UCSD-AML1 (cell line): ENCODE results near the gene ZMIZ1.

Source experiments
- DNase-seq: peaks from one replicate; lab custom pipeline; 2025; ENCODE audit not compliant: unreplicated experiment; lab: John Stamatoyannopoulos, UW

The ZMIZ1 gene

DNA sequence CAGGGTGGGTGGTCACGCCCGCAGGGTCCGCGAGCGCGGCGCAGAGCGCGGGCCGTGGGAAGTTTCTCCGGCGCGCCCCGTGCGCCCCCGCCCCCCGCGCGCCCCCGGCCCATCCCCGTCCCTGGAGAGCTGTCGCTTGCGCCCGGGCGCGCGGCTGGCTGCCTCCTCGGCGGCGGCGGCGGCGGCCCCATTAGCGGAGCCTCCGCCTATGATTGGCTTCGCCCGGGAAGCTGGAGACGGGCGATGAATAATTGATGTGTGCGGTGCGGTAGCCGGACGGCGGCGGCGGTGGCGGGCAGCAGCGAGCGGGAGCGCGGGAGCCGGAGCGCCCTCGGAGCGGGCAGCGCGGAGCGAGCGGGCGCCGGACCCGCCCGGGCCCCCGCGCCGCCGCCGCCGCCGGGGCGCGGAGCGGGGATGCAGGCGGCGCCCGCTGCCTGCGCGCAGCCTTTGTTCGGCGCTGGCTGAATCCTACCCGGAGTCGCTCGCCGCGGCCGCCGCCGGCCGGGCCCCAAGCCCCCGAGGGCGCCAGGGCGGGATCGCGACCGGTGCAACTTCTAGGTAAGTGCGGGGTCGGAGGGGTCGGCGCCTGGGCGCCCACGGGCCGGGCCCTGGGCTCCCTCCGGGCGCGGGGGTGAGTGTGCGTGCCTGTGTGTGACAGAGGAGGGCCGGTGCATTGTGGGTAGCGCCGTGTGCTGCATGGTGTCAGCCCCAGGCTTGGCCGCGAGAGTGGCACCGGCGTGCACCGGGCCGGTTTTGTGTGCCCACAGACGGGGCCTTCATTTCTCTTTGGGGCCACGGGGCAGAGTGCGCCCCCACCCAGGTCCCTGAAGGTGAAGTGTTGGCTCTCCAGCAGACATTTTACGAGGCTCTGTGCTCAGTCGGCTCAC is 174.7 kb downstream of the ZMIZ1 start:
- DNase-seq, result no peak

- DNase-seq, result no peak
These were observed 175.3 kb downstream of the ZMIZ1 start for GRCh38 chr10:79244068-79244442.

DNA sequence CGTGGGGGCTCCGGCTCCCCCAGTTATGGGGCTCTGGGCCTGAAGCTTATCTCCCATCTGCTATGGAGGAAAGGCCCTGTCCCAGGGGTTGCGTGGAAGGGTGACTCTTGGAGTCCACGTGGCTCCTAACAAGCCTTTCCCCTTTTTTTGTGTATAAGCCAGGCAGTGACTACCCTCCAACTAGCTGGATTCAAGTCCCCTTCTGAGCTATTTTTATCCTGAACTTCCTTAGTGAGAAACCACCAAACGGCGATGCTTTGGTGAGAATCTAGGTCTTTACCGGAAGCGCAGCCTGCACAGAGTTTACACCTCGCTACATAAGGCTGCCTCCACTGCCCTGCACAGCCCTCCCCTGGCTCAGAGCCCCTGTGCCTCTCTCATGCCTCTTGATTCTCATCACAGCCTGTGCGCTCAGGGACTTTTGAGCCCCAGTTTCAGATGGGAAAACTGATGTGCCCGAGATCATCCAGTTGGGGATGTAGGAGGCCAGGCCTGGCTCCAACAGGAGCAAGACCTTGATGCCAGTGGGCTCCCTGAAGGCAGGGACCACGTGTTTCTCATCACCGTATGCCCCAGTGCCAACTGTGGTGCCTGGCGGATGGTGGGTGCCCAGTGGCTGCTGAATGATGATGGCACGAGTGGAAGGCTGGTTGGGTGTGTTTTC is 176.2 kb downstream of the ZMIZ1 start:
- peak; percentile 55 for DNase-seq

- DNase-seq, result no peak
These were observed 176.9 kb downstream of the ZMIZ1 start for GRCh38 chr10:79245539-79246208.

DNA sequence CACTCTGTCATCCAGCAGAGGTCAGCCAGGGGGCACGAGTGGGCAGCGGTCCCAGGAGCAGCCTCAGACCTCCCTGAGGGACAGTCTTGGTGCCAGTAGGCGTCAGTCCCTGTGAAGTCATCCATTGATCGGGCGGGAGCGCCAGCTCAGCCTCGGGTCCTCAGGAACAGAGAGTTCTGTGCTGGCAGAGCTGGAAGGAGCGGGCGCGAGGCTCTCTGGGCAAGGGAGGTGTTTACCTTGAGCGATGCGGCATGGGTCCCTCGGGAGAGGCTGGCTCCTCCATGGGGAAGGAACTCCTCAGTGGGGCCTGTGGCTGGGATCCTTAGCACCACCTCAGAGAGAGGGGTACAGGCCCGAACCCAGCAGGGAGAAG is 177.4 kb downstream of the ZMIZ1 start:
- no peak for DNase-seq

GRCh38 chr10:79246606-79247275 is 178.0 kb downstream of the ZMIZ1 start:
- DNase-seq, result no peak

DNA sequence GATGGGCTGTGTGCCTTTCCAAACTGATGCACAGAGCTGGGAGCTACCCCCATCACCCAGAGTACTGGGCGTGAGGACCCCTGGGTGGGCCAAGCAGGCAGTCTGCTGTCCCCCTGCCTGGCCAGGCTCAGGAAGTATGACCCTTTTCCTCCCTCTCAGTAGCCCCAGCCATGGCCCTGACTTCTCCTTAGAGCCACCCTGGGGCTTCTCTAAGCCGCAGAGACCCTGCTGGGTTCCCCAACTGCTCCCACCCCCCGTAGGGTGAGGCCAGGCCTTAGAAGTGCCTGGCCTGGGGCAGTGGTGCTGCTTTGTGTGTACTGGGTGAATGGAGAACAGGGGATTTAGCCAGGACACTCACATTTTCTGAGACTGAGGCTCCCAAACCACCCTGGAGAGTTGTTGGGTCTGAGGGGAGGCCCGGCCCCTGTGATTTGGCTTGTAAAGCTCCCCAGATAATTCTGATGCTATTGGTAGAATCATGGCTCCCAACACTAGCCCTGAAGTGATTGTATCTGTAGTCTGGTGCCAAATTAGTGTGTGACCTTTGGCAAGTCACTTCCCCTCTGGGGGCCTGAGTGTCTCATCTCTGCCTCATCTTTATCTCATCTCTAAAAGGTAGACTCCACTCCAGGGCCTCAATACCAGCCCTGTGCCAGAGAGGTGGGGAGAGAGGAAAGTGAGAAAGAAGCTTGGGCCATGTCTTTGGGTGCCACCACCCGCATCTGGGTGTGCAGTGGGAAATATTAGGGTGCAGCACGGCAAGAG is 178.8 kb downstream of the ZMIZ1 start:
- DNase-seq, result no peak

DNA sequence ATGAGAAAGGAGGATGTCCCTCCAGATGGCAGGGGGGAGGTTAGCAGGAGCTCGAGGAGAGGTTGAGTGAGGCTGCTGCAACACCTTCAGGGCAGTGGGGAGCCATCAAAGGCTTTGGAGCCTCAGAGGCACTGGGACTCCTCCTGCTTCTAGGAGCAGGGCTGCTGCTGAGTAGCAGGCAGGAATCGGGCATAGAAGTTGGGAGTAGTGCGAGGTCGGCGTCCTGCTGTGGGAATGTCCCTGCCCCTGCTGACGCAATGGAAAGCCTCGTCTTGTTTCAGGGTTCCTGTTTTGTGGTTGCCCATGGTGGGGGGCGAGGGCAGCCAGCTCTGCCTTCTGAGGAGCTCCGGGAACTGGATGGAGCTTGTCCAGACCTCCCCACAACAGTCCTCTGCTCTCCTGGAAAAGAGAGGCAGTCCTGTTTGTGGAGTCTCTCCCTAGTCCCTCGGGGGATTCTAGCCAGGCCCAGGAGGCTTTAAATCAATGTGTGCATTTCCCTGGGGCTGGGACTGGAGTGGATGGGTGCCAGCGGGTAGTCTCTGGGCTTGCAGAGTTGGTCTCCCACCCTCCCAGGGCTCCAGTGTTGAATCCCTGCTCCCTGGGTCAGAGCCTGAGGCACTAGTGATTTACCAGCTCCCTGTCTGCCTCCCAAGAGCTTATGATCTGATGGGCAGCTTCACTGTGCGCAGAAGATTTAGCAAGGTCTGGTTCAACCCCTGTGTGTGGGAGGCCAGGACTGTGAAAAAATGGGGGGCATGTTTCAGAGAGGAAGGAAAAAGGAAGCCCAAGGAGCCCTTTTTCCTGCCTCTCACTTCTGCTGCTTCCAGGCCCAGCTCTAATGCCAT is 179.8 kb downstream of the ZMIZ1 start:
- peak; percentile 81 for DNase-seq

GRCh38 chr10:79249186-79250121 is 180.7 kb downstream of the ZMIZ1 start:
- no peak for DNase-seq

DNA sequence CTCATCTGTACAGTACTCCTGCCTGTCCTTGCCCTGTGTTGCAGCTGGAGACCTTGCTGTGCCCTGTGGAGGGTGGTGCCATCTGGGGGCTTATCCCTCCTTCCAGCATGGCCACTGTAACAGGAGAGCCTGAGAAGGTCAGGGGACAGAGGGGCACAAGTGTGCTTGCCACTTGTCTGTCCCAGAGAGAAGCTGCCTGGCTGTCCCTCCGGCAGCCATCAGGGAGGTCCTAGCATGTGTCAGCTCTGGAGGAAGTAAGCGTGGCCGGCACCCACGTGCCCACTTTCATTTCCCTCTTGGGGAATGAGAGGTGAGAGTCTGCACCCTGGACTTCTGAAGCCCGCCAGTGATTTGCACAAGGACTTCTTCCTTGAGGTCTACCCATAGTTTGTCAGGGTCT is 181.5 kb downstream of the ZMIZ1 start:
- no peak for DNase-seq

- DNase-seq, result no peak
These were observed 183.7 kb downstream of the ZMIZ1 start for GRCh38 chr10:79252450-79252849.

DNA sequence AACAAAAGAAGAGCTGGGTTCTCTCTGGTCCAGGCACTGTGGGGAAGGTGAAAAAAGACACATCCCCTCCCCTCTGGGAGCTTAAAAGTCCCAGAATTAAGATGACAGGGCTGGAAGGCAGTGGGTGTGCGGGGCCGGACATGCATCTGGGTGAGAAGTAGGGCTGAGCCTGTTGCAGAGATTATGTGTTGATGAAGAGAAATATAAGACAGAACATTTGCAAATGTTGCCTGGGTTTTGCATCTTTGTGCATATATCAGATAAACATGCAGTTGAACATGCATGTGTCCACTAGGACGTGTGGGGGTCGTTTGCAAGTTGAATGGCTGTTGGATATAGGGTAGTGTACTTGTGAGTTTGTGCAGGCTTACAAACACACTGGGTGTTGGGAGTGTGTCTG is 184.2 kb downstream of the ZMIZ1 start:
- DNase-seq, result no peak

GRCh38 chr10:79253704-79254103 is 184.9 kb downstream of the ZMIZ1 start:
- no peak for DNase-seq

DNA sequence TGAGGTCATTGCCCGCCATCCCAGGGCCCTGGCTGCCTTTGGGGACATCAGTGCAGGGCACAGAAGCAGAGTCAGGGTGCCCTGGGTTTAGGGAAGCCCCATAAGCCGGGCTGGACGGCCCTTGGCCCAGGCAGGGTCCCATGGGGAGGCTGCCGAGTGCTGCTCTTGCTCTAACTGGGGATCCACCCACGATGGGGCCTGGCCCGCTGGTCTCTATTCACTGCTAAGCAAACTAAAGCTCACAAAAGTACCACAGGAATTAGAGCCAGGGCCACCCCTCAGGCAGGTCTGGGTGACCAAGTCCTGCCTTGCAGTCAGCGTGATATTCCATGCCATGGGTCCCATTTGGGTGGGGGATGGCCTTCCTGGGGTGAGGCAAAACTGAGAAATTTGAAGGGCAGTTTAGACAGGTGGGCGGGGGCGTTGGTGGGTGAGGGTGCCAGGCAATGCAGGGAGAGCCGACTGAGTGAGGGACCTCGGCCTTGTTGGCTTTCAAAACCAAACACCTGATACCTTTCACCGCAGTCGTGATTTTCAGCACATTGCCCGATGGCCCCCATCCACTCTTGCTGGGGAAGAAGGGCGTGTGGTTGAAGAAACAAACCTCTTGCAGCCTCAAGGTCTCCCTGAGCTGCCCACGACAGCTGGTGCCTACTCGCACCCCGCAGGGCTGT is 185.7 kb downstream of the ZMIZ1 start:
- no peak for DNase-seq

GRCh38 chr10:79255007-79255507 is 186.3 kb downstream of the ZMIZ1 start:
- DNase-seq, result no peak

DNA sequence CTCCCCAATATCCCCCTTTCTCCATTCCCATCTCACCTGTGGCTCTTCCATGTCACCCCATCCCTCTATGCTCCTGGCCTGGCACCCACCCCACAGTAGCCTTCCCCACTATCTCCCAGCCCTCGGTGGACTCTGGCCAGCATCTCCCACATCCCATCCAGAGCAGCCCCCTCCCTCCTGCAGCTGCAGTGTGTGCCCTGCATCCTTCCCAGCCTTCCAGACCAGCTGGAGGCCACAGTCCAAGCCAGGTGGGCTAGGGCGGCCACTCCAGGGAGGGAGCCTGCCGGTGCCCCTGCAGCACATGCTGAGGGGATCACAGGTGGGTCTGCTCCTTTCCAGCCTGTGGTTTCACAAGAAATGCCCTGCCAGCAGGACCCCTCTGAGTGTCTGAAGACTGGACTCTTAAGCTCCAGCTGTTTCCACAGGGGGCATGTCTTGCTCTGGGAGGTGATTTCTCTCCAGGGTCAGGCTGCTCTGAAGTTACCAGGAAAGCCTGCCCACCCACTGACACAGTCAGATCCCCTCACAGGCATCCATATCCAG is 187.6 kb downstream of the ZMIZ1 start:
- DNase-seq, result no peak

- DNase-seq, result no peak
These were observed 190.1 kb downstream of the ZMIZ1 start for GRCh38 chr10:79258894-79259293.

GRCh38 chr10:79259834-79260233 is 191.1 kb downstream of the ZMIZ1 start:
- no peak for DNase-seq
